Left ventricle myocardium inferior (tissue), 1 donor: ENCODE measurements around the gene PGLYRP1. TPM values are rescaled to one million over a fixed set of nuclear protein-coding genes. Genes with fewer than 3 reads are reported as not detected.

Experiments
- DNase-seq: peaks from one replicate; pipeline ENCODE4 v3.0.0-alpha.2; 2020
- H3K27ac ChIP-seq: fragments of 200-600 bp; replicated peaks from 2 replicates; pipeline ENCODE4 v1.8.0; 2021
- H3K27me3 ChIP-seq: fragments of 200-600 bp; 2 replicates; pipeline ENCODE4 v1.8.0; 2021; ENCODE audit warnings: low read depth
- H3K36me3 ChIP-seq: fragments of 200-600 bp; 2 replicates; pipeline ENCODE4 v1.8.0; 2021
- H3K4me1 ChIP-seq: fragments of 200-600 bp; 2 replicates; pipeline ENCODE4 v1.8.0; 2021
- H3K4me3 ChIP-seq: fragments of 200-600 bp; 2 replicates; pipeline ENCODE4 v1.8.0; 2021; ENCODE audit warnings: mild to moderate bottlenecking, moderate library complexity
- H3K9me3 ChIP-seq: fragments of 200-600 bp; replicated peaks from 2 replicates; pipeline ENCODE4 v1.8.0; 2021
- CTCF ChIP-seq: fragments of 200-600 bp; IDR thresholded peaks from 2 replicates; pipeline ENCODE4 v1.8.0; 2021; ENCODE audit warnings: antibody characterized with exemption, mild to moderate bottlenecking, borderline replicate concordance
- intact Hi-C: fragments of 100-400 bp; cut with micrococcal nuclease; formaldehyde crosslinking; loops from one replicate; pipeline ENCODE4 v1.11.0; 2022
- total RNA-seq: library from RNA; stranded (reverse); fragmentation: NEBNext Ultra II Directional; extraction: Animal tissue kit (Norgen Biotek cat#: 25700); gene quantifications from one replicate; pipeline ENCODE4 v1.2.1, GENCODE V29; 2021
- donor health status: DM: no; HTN: yes; CAD: no; lungs with severe emphysema.

Gene PGLYRP1
- total RNA-seq, 1 donor from 2014 or later, result not detected

GRCh38 chr19:46036744-46037128 lies 13.9 kb upstream of the PGLYRP1 start:
- peaks cover 4% of the 10 kb centered on the region for H3K9me3 ChIP-seq
- no peak for DNase-seq
- H3K27ac ChIP-seq, result no peak overlapping the region
- H3K27me3 ChIP-seq, result peaks cover 69% of the 10 kb centered on the region
- no peak for TF ChIP-seq CTCF
- H3K4me1 ChIP-seq, result no peaks in the 10 kb centered on the region
- no peaks in the 10 kb centered on the region for H3K36me3 ChIP-seq
- intact Hi-C loops, result no loop called here
- no peak overlapping the region for H3K4me3 ChIP-seq

DNA sequence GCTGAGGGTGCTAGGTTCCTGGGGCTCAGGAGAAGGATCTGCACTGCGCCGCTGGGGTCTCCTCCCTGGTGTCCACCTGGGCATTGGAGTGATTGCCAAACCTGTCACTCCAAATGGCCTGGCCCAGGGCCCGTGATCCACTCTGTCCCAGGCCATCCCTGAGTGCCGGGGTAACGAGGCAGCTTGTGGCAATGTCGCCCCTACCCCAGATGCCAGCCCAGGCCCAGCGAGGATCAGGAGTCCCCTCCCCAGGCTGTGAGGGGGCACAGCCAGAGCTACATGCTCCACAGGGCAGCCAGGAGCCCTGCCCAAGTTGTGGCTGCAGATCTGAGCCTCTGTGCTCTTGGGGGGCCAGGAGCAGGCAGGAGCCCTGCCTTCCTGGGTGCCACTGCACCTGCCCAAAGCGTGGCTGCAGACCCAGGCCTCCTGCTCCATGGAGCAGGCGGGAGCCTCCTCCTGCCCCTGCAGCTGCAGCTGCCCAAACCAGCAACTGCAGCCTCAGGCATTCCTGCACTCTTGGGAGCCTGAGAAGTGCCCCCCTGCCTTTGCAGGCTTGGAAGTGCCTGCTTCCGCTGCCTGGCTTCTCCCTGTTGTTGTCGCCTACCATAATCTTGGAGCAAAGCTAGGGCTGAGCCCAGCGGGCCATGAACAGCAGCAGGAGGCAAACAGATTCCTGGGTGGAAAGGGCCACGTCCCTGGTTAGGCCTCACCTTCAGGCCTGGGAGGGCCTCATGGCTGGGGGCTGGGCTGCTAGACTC lies 13.3 kb upstream of the PGLYRP1 start:
- H3K4me1 ChIP-seq, result no peaks in the 10 kb centered on the region
- peaks cover 4% of the 10 kb centered on the region for H3K9me3 ChIP-seq
- DNase-seq, result no peak
- peaks cover 66% of the 10 kb centered on the region for H3K27me3 ChIP-seq
- no peak overlapping the region for H3K4me3 ChIP-seq
- no peak for TF ChIP-seq CTCF
- no peaks in the 10 kb centered on the region for H3K36me3 ChIP-seq
- intact Hi-C loops, result no loop called here
- H3K27ac ChIP-seq, result no peak overlapping the region

DNA sequence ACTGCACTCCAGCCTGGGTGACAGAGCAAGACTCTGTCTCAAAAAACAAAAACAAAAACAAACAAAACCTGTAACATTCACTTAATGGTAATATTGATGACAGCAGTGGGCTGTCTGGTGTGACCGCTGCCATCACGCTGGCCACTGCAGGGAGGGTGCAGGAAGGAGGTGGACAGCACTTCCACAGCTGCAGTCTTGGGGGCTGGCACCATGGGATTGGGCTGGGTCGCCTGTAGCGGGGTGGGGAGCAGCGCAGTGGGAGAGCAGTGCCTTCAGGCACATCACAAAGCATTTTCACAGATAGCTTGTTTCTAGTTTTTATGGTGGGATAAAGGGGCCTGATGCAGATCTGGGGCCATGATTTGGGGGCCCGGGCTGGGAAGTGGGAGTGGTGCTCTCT lies 12.7 kb upstream of the PGLYRP1 start:
- intact Hi-C loops, result no loop called here
- Histone ChIP-seq H3K36me3 (no peaks in the 10 kb centered on the region), H3K4me3 (no peak overlapping the region), H3K27ac (no peak overlapping the region), H3K9me3 (peaks cover 4% of the 10 kb centered on the region), H3K4me1 (no peaks in the 10 kb centered on the region), H3K27me3 (peaks cover 65% of the 10 kb centered on the region)
- TF ChIP-seq CTCF, result no peak
- no peak for DNase-seq

- Histone ChIP-seq H3K4me3 (no peak overlapping the region), H3K9me3 (peaks cover 4% of the 10 kb centered on the region), H3K36me3 (no peaks in the 10 kb centered on the region), H3K4me1 (no peaks in the 10 kb centered on the region), H3K27me3 (peaks cover 74% of the 10 kb centered on the region), H3K27ac (no peak overlapping the region)
- no peak for TF ChIP-seq CTCF
- DNase-seq, result no peak
- intact Hi-C loops, result loop anchor here (5.0 kb wide), 1 partner anchor 224 kb away; no protein-coding TSS in a partner anchor
Observed at GRCh38 chr19:46033401-46033800, 10.5 kb upstream of the PGLYRP1 start.

GRCh38 chr19:46032597-46033025 lies 9.8 kb upstream of the PGLYRP1 start:
- Histone ChIP-seq H3K27ac (no peak overlapping the region), H3K27me3 (peaks cover 82% of the 10 kb centered on the region), H3K9me3 (peaks cover 3% of the 10 kb centered on the region), H3K4me3 (no peak overlapping the region), H3K36me3 (no peaks in the 10 kb centered on the region), H3K4me1 (no peaks in the 10 kb centered on the region)
- no peak for TF ChIP-seq CTCF
- no peak for DNase-seq
- intact Hi-C loops, result loop anchor here (5.0 kb wide), 1 partner anchor 225 kb away; no protein-coding TSS in a partner anchor
